Measurements from ENCODE around the gene AURKA.
"Not testable (repeated sequence)": the region's sequence is repeated elsewhere in the genome, so short reads cannot be mapped to it uniquely, and the experiment has no call there.

The AURKA gene

GRCh38 chr20:56422824-56423189 lies 30.8 kb upstream of the AURKA start:
- DNase-seq (ENCODE audit: extremely low spot score, insufficient read length, low read depth), result no peak

GRCh38 chr20:56422076-56422823 lies 30.2 kb upstream of the AURKA start:
- no peak for FAIRE-seq
- no peak for DNase-seq (ENCODE audit: extremely low spot score, insufficient read length, low read depth)

More at GRCh38 chr20:56422824-56423189, 30.8 kb upstream of the AURKA start:
- no peak for FAIRE-seq

- FAIRE-seq (no peak), DNase-seq (ENCODE audit: extremely low spot score, insufficient read length, low read depth) (no peak)
These were observed 29.1 kb upstream of the AURKA start for GRCh38 chr20:56420940-56421688.

- DNase-seq (ENCODE audit: extremely low spot score, insufficient read length, low read depth) (no peak), FAIRE-seq (no peak)
These were observed 28.0 kb upstream of the AURKA start for GRCh38 chr20:56420028-56420427.

GRCh38 chr20:56418385-56418861 lies 26.4 kb upstream of the AURKA start:
- DNase-seq (ENCODE audit: extremely low spot score, insufficient read length, low read depth) (no peak), FAIRE-seq (no peak)

- no peak for FAIRE-seq
These were observed 25.9 kb upstream of the AURKA start for GRCh38 chr20:56417911-56418310.

GRCh38 chr20:56417402-56417801 lies 25.4 kb upstream of the AURKA start:
- FAIRE-seq (no peak), DNase-seq (ENCODE audit: extremely low spot score, insufficient read length, low read depth) (no peak)

More at GRCh38 chr20:56417911-56418310, 25.9 kb upstream of the AURKA start:
- no peak for DNase-seq (ENCODE audit: extremely low spot score, insufficient read length, low read depth)

GRCh38 chr20:56414842-56415765 lies 23.1 kb upstream of the AURKA start:
- no peak for FAIRE-seq

GRCh38 chr20:56412949-56413348 lies 20.9 kb upstream of the AURKA start:
- DNase-seq (ENCODE audit: extremely low spot score, insufficient read length, low read depth), result no peak
- FAIRE-seq, result no peak

More at GRCh38 chr20:56414842-56415765, 23.1 kb upstream of the AURKA start:
- DNase-seq (ENCODE audit: extremely low spot score, insufficient read length, low read depth), result no peak

- DNase-seq (ENCODE audit: extremely low spot score, insufficient read length, low read depth) (no peak), FAIRE-seq (no peak)
These were observed 20.4 kb upstream of the AURKA start for GRCh38 chr20:56412473-56412790.

- FAIRE-seq, result peak; percentile 49
- DNase-seq (ENCODE audit: extremely low spot score, insufficient read length, low read depth), result no peak
These were observed 19.9 kb upstream of the AURKA start, which contains the start of gene CASS4 for GRCh38 chr20:56411759-56412472. CASS4 (plus strand) TSS chr20:56412260; CDS start chr20:56412459, 199 bp downstream.

- not testable (repeated sequence) for FAIRE-seq; DNase-seq (ENCODE audit: extremely low spot score, insufficient read length, low read depth)
These were observed 19.3 kb upstream of the AURKA start for GRCh38 chr20:56411287-56411686.

GRCh38 chr20:56409956-56410355 lies 17.9 kb upstream of the AURKA start:
- no peak for DNase-seq (ENCODE audit: extremely low spot score, insufficient read length, low read depth)
- FAIRE-seq, result no peak

GRCh38 chr20:56409521-56409920 lies 17.5 kb upstream of the AURKA start:
- DNase-seq (ENCODE audit: extremely low spot score, insufficient read length, low read depth), result no peak
- FAIRE-seq, result no peak

- FAIRE-seq, result no peak
- DNase-seq (ENCODE audit: extremely low spot score, insufficient read length, low read depth), result no peak
These were observed 14.9 kb upstream of the AURKA start for GRCh38 chr20:56406910-56407309.

- FAIRE-seq; DNase-seq (ENCODE audit: extremely low spot score, insufficient read length, low read depth): not testable (repeated sequence)
These were observed 13.3 kb upstream of the AURKA start for GRCh38 chr20:56405356-56405755.

GRCh38 chr20:56403465-56403864 lies 11.4 kb upstream of the AURKA start:
- FAIRE-seq, result no peak
- DNase-seq (ENCODE audit: extremely low spot score, insufficient read length, low read depth), result no peak

- no peak for DNase-seq (ENCODE audit: extremely low spot score, insufficient read length, low read depth)
These were observed 8.1 kb upstream of the AURKA start for GRCh38 chr20:56400001-56400640.

GRCh38 chr20:56395166-56395565 lies 3.2 kb upstream of the AURKA start:
- DNase-seq (ENCODE audit: extremely low spot score, insufficient read length, low read depth) (no peak), FAIRE-seq (no peak)

More at GRCh38 chr20:56400001-56400640, 8.1 kb upstream of the AURKA start:
- FAIRE-seq, result peak; percentile 83
